PC-3 (cell line): ENCODE results near the gene CLSTN1.

Source experiments
- EZH2 ChIP-seq: fragments of 300-600 bp; sonication (generic); IDR thresholded peaks from one replicate; pipeline ENCODE4 v1.6.1; 2017; ENCODE audit warnings: antibody characterized with exemption, mild to moderate bottlenecking, low read length; ENCODE audit not compliant: unreplicated experiment
- EZH2phosphoT487 ChIP-seq: fragments of 300-600 bp; sonication (generic); IDR thresholded peaks from 2 replicates; pipeline ENCODE4 v1.6.1; 2018; ENCODE audit warnings: mild to moderate bottlenecking, antibody characterized with exemption, low read length, borderline replicate concordance
- TF ChIP-seq, protein P1 (sequence below): fragments of 300-600 bp; sonication (generic); conservative IDR thresholded peaks from 2 replicates; pipeline ENCODE4 v1.5.1; 2017; ENCODE audit warnings: antibody characterized with exemption, low read depth, mild to moderate bottlenecking, low read length

DNA sequence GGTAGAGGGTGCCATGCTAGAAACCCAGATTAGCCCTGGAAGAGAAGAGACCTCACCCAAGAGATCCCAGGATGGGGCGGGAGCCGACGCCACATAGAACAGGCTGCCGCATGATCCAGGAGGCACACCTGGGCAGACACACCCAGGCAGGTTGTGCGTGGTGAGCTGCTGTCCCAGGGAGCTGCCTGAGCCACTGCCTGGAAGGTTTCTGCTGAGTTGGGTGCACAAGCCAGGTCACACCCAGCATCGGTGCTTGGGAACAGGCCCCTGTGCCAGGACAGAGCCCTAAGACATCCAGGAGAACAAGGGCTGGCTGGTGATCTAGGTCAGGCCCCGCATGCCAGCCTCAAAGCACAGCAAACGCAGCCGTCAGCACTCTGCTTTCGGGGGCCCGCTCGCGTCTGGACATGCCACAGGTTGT, 46.1 kb upstream of the CLSTN1 start:
- TF ChIP-seq, protein P1, sequence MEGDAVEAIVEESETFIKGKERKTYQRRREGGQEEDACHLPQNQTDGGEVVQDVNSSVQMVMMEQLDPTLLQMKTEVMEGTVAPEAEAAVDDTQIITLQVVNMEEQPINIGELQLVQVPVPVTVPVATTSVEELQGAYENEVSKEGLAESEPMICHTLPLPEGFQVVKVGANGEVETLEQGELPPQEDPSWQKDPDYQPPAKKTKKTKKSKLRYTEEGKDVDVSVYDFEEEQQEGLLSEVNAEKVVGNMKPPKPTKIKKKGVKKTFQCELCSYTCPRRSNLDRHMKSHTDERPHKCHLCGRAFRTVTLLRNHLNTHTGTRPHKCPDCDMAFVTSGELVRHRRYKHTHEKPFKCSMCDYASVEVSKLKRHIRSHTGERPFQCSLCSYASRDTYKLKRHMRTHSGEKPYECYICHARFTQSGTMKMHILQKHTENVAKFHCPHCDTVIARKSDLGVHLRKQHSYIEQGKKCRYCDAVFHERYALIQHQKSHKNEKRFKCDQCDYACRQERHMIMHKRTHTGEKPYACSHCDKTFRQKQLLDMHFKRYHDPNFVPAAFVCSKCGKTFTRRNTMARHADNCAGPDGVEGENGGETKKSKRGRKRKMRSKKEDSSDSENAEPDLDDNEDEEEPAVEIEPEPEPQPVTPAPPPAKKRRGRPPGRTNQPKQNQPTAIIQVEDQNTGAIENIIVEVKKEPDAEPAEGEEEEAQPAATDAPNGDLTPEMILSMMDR, result no peak
- TF ChIP-seq EZH2 (no peak), EZH2phosphoT487 (no peak)
